Measurements from ENCODE around the gene SOX1. TPM values are rescaled to one million over a fixed set of nuclear protein-coding genes. Genes with fewer than 3 reads are reported as not detected.

The SOX1 gene
- total and polyA plus RNA-seq, 9 of the 15 experiments (the other 6 are each of a cell fraction or from before 2014, with no cell fraction given): not detected

GRCh38 chr13:112056284-112056727, 10.6 kb upstream of the SOX1 start:
- peaks cover 5 to 46% of the 10 kb centered on the region in 2 experiments; a peak in 4 of 5 replicates for H3K27me3 ChIP-seq (ENCODE audit: control insufficient read depth in 2 of 2, insufficient read depth in 2 of 2, low read length in 2 of 2)
- in situ Hi-C loops (cut with MboI): no loop called here
- no peak overlapping the region for H3K4me3 ChIP-seq
- no peak overlapping the region for H3K27ac ChIP-seq (ENCODE audit: extremely low read depth, low read depth, low read length)
- H3K9me1 ChIP-seq (ENCODE audit: control insufficient read depth, insufficient read depth, low read length): no peaks in the 10 kb centered on the region
- POLR2A ChIA-PET: no interaction called here
- DNase-seq (ENCODE audit: extremely low read depth in 1 of 4, low spot score in 3 of 4) (no peak), ATAC-seq (no peak), FAIRE-seq (no peak)
- CTCF ChIA-PET (ENCODE audit: low intra/inter-chr PET ratio): no interaction called here
- peaks cover 0 to 9% of the 10 kb centered on the region in 2 experiments; a peak in 2 of 5 replicates for H3K4me1 ChIP-seq (replicated peaks in 1 of 2; ENCODE audit: control insufficient read depth in 2 of 2, insufficient read depth in 2 of 2, low read length in 2 of 2)
- no peak overlapping the region for H2AFZ ChIP-seq (ENCODE audit: low read depth, low read length)
- intact Hi-C loops (cut with micrococcal nuclease): no loop called here
- no peak overlapping the region for H3K4me2 ChIP-seq (ENCODE audit: insufficient read depth, low read length)
- H3K79me2 ChIP-seq (ENCODE audit: control insufficient read depth, insufficient read depth, low read length): no peaks in the 10 kb centered on the region
- no peaks in the 10 kb centered on the region for H3K36me3 ChIP-seq (ENCODE audit: control insufficient read depth, insufficient read depth, low read length)
- H4K20me1 ChIP-seq (replicated peaks; ENCODE audit: control insufficient read depth, insufficient read depth, low read length): no peaks in the 10 kb centered on the region
- no peak overlapping the region for H3K9ac ChIP-seq (ENCODE audit: insufficient read depth in 1 of 2, low read depth in 2 of 2, low read length in 2 of 2)
- no peak for TF ChIP-seq ZNF121 (CRISPR knock-in tag; conservative IDR thresholded peaks at IDR 0.05)
- no peak for TF ChIP-seq FOXA3 (CRISPR knock-in tag; conservative IDR thresholded peaks at IDR 0.05 in 1 of 2, IDR thresholded peaks at IDR 0.05 in 1 of 2)
- TF ChIP-seq ZNF589 (CRISPR knock-in tag; IDR thresholded peaks at IDR 0.05; ENCODE audit: low read depth): no peak
- TF ChIP-seq NELFE (IDR thresholded peaks at IDR 0.05; ENCODE audit: insufficient read depth, insufficient read length): no peak
- no peak for TF ChIP-seq TEAD1 (CRISPR knock-in tag; IDR thresholded peaks at IDR 0.05)
- TF ChIP-seq ZNF224 (CRISPR knock-in tag; IDR thresholded peaks at IDR 0.05): no peak
- no peak for TF ChIP-seq ARNT (IDR thresholded peaks at IDR 0.05)
- no peak for TF ChIP-seq KAT7 (CRISPR knock-in tag; IDR thresholded peaks at IDR 0.05; ENCODE audit: borderline replicate concordance)
- TF ChIP-seq HMG20B (CRISPR knock-in tag; IDR thresholded peaks at IDR 0.05): no peak
- TF ChIP-seq ZNF263 (CRISPR knock-in tag; IDR thresholded peaks at IDR 0.05; ENCODE audit: borderline replicate concordance): no peak
- TF ChIP-seq ARID1B (IDR thresholded peaks at IDR 0.05): no peak
- no peak for TF ChIP-seq JUNB (CRISPR knock-in tag; conservative IDR thresholded peaks at IDR 0.05)
- TF ChIP-seq STAG1 (CRISPR knock-in tag; IDR thresholded peaks at IDR 0.05; ENCODE audit: borderline replicate concordance): no peak
- no peak for TF ChIP-seq KLF13 (tag; IDR thresholded peaks at IDR 0.05; ENCODE audit: borderline replicate concordance, low read depth)
- no peak for TF ChIP-seq ERF (CRISPR knock-in tag; IDR thresholded peaks at IDR 0.05)
- no peak for TF ChIP-seq ZNF780A (CRISPR knock-in tag; IDR thresholded peaks at IDR 0.05)
- TF ChIP-seq MBD1 (CRISPR knock-in tag; IDR thresholded peaks at IDR 0.05): no peak
- TF ChIP-seq ZNF449 (CRISPR knock-in tag; IDR thresholded peaks at IDR 0.05): no peak
- no peak for TF ChIP-seq L3MBTL2 (IDR thresholded peaks at IDR 0.05)
- no peaks in the 10 kb centered on the region for H3K9me3 ChIP-seq (replicated peaks; ENCODE audit: control insufficient read depth, insufficient read depth, low read depth, low read length)
- no TSS peak for BruUV-seq (replicated peaks)
- WGBS (ENCODE audit: insufficient coverage, low coverage, missing lambda C conversion rate): no CpG with 5 or more reads among the region's 32 CpGs

All from K562 (cell line).